ENCODE results near the gene KANSL1. TPM values are rescaled to one million over a fixed set of nuclear protein-coding genes. Genes with fewer than 3 reads are reported as not detected.
"Not testable (repeated sequence)": the region's sequence is repeated elsewhere in the genome, so short reads cannot be mapped to it uniquely, and the experiment has no call there.

Gene KANSL1
- total and polyA plus RNA-seq, 12 donors, result 23.2 to 81.2 (median 58.0) TPM

DNA sequence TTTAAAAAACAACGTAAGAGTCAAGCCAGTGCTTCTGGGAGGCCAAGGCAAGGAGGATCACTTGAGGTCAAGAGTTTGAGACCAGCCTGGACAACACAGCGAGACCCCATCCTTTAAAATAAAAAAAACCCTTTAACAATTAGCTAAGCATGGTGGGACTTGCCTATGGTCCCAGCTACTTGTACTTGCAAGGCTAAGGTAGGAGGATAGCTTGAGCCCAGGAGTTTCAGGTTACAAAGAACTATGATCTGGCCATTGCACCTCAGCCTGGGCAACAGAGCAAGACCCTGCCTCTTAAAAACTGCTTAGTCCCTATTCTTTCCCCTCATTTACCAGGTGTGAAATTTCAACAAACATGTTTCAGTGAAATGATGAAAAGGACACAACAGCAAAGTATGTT is 104.6 kb downstream of the KANSL1 start:
- no peaks in the 10 kb centered on the region for H3K9me3 ChIP-seq (replicated peaks in 1 of 3)
- H3K4me3 ChIP-seq, result no peak overlapping the region
- TF ChIP-seq, protein P1, sequence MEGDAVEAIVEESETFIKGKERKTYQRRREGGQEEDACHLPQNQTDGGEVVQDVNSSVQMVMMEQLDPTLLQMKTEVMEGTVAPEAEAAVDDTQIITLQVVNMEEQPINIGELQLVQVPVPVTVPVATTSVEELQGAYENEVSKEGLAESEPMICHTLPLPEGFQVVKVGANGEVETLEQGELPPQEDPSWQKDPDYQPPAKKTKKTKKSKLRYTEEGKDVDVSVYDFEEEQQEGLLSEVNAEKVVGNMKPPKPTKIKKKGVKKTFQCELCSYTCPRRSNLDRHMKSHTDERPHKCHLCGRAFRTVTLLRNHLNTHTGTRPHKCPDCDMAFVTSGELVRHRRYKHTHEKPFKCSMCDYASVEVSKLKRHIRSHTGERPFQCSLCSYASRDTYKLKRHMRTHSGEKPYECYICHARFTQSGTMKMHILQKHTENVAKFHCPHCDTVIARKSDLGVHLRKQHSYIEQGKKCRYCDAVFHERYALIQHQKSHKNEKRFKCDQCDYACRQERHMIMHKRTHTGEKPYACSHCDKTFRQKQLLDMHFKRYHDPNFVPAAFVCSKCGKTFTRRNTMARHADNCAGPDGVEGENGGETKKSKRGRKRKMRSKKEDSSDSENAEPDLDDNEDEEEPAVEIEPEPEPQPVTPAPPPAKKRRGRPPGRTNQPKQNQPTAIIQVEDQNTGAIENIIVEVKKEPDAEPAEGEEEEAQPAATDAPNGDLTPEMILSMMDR (IDR thresholded peaks at IDR 0.05), result no peak
- no peak for TF ChIP-seq POLR2A (IDR thresholded peaks at IDR 0.05)
- H3K36me3 ChIP-seq (replicated peaks in 1 of 2), result no peaks in the 10 kb centered on the region
- no peaks in the 10 kb centered on the region for H3K27me3 ChIP-seq
- no peak for DNase-seq
- H3K27ac ChIP-seq, result no peak overlapping the region
- peaks cover 4 to 32% of the 10 kb centered on the region in 2 donors for H3K4me1 ChIP-seq (replicated peaks in 1 of 2)
- intact Hi-C loops (cut with DNase I), result no loop called here
- WGBS, 4 donors, result 85 to 88% (median 86%) methylated on average over 2 of the region's 2 CpGs

DNA sequence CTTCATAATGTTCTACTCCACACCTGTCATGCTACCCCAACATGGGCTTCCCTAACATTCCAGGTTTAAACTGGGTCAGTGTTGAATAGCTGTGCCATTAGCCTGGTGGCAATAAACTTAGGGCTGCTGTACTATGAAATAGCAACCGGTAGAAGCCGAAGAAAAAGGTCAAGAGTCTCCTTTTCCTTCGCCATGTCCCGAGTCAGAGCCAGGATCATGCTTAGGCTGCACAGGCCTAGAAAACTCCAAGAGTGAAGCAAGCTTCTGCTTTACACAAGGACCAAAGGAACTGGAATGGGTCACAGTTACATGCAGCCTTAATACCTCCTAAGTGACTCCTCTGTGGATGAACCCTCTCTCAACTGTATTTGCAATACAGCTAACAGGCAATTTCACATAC is 105.4 kb downstream of the KANSL1 start:
- H3K27me3 ChIP-seq; DNase-seq; H3K4me3 ChIP-seq; H3K36me3 ChIP-seq (replicated peaks in 1 of 2); H3K27ac ChIP-seq; H3K9me3 ChIP-seq (replicated peaks in 1 of 3); intact Hi-C loops (cut with DNase I): not testable (repeated sequence)
- H3K4me1 ChIP-seq (replicated peaks in 1 of 2), result peaks cover 4 to 27% of the 10 kb centered on the region in 2 donors
- WGBS, 4 donors, result 86 to 94% (median 90%) methylated on average over 4 of the region's 4 CpGs

DNA sequence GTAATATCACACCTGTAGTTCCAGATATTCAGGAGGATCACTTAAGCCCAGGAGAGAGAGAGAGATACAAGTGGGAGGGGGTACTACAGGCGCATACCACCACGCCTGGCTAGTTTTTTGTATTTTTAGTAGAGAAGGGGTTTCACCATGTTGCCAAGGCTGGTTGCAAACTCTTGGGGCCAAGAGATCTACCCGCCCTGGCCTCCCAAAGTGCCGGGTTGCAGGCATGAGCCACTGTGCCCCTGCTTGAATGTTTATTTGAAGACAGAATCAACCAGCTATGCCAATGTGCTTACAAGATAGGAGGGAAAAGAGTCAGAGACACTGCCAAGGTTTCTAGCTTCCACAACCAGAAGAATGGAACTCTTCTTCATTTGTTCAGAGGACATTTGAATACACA is 106.4 kb downstream of the KANSL1 start:
- Histone ChIP-seq H3K36me3 (replicated peaks in 1 of 2) (no peaks in the 10 kb centered on the region), H3K9me3 (replicated peaks in 1 of 3) (no peaks in the 10 kb centered on the region), H3K4me3 (no peak overlapping the region), H3K4me1 (replicated peaks in 1 of 2) (peaks cover 4 to 35% of the 10 kb centered on the region in 2 donors), H3K27me3 (no peaks in the 10 kb centered on the region), H3K27ac (no peak overlapping the region)
- intact Hi-C loops (cut with DNase I), result no loop called here
- DNase-seq, result no peak
- no peak for TF ChIP-seq POLR2A (IDR thresholded peaks at IDR 0.05)
- TF ChIP-seq, protein P1 (IDR thresholded peaks at IDR 0.05), result no peak
- 98% methylated on average over 4 of the region's 4 CpGs for WGBS, 4 donors

DNA sequence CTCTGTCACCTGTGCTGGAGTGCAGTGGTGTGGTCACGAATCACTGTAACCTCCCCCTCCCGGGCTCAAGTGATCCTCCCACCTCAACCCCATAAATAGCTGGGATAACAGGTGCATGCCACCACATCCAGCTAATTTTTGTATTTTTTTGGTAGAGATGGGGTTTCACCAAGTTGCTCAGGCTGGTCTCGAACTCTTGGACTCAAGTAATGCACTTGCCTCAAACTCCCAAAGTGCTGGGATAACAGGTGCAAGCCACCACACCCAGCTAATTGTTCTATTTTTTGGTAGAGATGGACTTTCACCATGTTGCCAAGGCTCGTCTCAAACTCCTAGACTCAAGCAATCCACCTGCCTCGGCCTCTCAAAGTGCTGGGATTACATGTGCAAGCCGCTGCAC is 107.7 kb downstream of the KANSL1 start:
- 91 to 98% (median 93%) methylated on average over 6 of the region's 6 CpGs for whole genome bisulfite sequencing, 4 donors
- Histone ChIP-seq H3K36me3 (replicated peaks in 1 of 2) (no peaks in the 10 kb centered on the region), H3K4me1 (replicated peaks in 1 of 2) (peaks cover 8 to 46% of the 10 kb centered on the region in 2 donors), H3K4me3 (no peak overlapping the region), H3K27me3 (no peaks in the 10 kb centered on the region), H3K9me3 (replicated peaks in 1 of 3) (no peaks in the 10 kb centered on the region), H3K27ac (no peak overlapping the region)
- intact Hi-C loops (cut with DNase I), result no loop called here
- no peak for DNase-seq
- TF ChIP-seq, protein P1 (IDR thresholded peaks at IDR 0.05), result no peak
- no peak for TF ChIP-seq POLR2A (IDR thresholded peaks at IDR 0.05)

DNA sequence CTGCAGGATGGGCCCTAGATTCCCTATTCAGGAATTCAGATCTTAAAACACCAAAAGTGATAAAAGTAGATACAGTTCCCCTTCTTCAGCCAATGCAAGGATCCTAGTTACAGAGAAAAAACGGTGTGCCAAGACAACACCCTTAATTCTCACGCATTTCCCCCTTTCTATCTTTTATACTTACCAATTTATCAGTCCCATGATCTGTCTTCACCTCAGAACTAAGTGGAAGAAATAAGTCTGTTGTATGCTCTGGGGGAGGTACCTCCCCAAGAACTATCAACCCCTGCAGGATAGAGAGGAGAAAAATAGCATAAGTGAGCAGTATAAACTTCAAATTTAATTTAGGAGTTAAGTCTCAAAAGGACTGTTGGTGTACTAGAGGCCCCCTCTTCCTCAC is 111.0 kb downstream of the KANSL1 start:
- Histone ChIP-seq H3K27me3 (no peaks in the 10 kb centered on the region), H3K36me3 (replicated peaks in 1 of 2) (no peaks in the 10 kb centered on the region), H3K27ac (no peak overlapping the region), H3K4me3 (no peak overlapping the region), H3K4me1 (replicated peaks in 1 of 2) (peaks cover 4 to 36% of the 10 kb centered on the region in 2 donors), H3K9me3 (replicated peaks in 1 of 3) (no peaks in the 10 kb centered on the region)
- TF ChIP-seq, protein P1 (IDR thresholded peaks at IDR 0.05), result no peak
- TF ChIP-seq POLR2A (IDR thresholded peaks at IDR 0.05), result no peak
- WGBS, 4 donors, result 69 to 79% (median 75%) methylated on average over 2 of the region's 2 CpGs
- no peak for DNase-seq
- intact Hi-C loops (cut with DNase I), result no loop called here
